Activated CD4-positive, alpha-beta T cell treated with anti-CD3 and anti-CD28 coated beads for 48 hours (primary cell): ENCODE data around the gene TOMM20.
"Not testable (repeated sequence)": the region's sequence is repeated elsewhere in the genome, so short reads cannot be mapped to it uniquely, and the experiment has no call there.

Experiments
- DNase-seq: peaks from one replicate; pipeline ENCODE4 v3.0.0-alpha.2; 2020

Gene TOMM20

GRCh38 chr1:235077571-235078479 lies 50.8 kb downstream of the TOMM20 start:
- DNase-seq: peak; percentile 71

GRCh38 chr1:235077163-235077540 lies 51.5 kb downstream of the TOMM20 start:
- no peak for DNase-seq

- DNase-seq: no peak
These were observed 52.0 kb downstream of the TOMM20 start for GRCh38 chr1:235076504-235077162.

GRCh38 chr1:235075777-235076308 lies 52.8 kb downstream of the TOMM20 start:
- peak; percentile 64 for DNase-seq

GRCh38 chr1:235075048-235075776 lies 53.4 kb downstream of the TOMM20 start:
- peak; percentile 89 for DNase-seq

GRCh38 chr1:235074523-235075047 lies 54.1 kb downstream of the TOMM20 start:
- peak; percentile 76 for DNase-seq

- DNase-seq: no peak
These were observed 54.6 kb downstream of the TOMM20 start for GRCh38 chr1:235073968-235074522.

GRCh38 chr1:235073331-235073967 lies 55.2 kb downstream of the TOMM20 start:
- DNase-seq: no peak

- not testable (repeated sequence) for DNase-seq
These were observed 56.1 kb downstream of the TOMM20 start for GRCh38 chr1:235072577-235072976.

GRCh38 chr1:235072096-235072495 lies 56.5 kb downstream of the TOMM20 start:
- DNase-seq: no peak

GRCh38 chr1:235070819-235071218 lies 57.8 kb downstream of the TOMM20 start:
- DNase-seq: no peak

- no peak for DNase-seq
These were observed 58.8 kb downstream of the TOMM20 start for GRCh38 chr1:235069577-235070563.

- no peak for DNase-seq
These were observed 59.5 kb downstream of the TOMM20 start for GRCh38 chr1:235069176-235069575.

GRCh38 chr1:235068158-235069121 lies 60.2 kb downstream of the TOMM20 start:
- DNase-seq: no peak

- peak; percentile 62 for DNase-seq
These were observed 61.1 kb downstream of the TOMM20 start for GRCh38 chr1:235067396-235068157.

- DNase-seq: no peak
These were observed 65.4 kb downstream of the TOMM20 start for GRCh38 chr1:235063068-235063765.

- DNase-seq: no peak
These were observed 67.8 kb downstream of the TOMM20 start for GRCh38 chr1:235060607-235061470.
